GDM1 (cell line): ENCODE results near the gene GALNT12.

Source experiments
- DNase-seq: peaks from one replicate; lab custom pipeline; 2025; lab: John Stamatoyannopoulos, UW

GALNT12 gene

DNA sequence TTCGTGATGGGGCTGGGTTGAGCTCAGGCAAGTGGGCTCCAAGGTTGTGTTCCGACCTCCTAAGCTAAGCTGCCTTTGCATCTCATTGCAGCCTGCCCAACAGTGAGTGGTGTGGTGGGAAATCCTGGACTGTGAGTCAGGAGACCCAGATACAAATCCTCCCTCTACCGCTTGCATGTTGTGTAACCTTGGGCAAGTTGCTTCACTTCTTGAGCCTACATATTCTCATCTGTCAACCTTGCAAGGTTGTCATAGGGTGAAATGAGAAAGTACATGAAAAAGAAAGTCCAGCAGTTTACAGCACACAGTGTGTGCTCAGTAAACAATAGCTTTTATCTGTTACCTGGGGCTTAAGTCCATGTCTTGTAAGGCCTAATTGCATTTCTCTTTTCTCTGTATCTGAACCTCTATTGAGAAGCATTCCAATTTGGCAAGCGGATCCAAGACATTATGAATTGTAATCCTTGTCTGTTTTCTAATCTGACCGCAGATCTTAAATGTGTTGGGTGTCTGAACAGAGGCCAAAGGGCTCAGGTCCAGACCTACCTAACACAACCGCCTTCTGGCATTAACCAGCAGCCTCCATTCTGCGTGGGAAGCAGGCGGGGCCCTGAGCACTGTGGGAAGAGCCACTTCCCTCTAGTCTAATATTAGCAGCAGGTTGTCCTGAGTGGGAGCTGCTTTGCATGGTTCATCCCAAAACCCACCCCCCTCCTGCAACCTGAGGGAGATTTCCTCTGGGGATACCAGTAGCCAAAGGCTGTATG lies 1.8 kb upstream of the GALNT12 start:
- no peak for DNase-seq

DNA sequence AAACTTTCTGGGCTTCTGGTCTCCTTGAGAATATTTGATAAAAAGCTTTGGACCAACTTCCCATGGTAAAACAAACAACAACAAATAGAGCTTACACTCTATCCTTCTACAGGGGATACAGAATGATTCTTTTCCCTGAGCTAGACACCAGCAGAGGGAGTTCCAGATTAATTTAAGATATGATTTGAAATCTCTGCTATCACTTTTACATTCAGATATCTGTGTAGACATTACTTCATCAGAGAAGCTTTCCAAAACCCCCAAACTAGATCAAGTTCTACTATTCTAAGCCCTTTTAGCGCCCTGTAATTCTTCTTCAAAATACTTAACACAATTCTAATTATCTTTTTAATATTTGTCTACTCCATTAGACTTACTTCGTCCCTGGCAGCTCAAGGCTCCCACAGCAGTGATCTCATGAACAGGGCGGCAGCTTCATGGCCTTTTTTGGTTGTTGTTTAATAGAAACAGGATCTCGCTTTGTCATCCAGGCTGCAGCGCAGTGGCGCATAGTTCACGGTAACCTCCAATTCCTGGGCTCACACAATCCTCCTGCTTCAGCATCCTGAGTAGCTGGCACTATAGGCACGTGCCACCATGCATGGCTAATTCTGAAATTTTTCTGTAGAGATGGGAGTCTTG lies 955 bp upstream of the GALNT12 start:
- no peak for DNase-seq

DNA sequence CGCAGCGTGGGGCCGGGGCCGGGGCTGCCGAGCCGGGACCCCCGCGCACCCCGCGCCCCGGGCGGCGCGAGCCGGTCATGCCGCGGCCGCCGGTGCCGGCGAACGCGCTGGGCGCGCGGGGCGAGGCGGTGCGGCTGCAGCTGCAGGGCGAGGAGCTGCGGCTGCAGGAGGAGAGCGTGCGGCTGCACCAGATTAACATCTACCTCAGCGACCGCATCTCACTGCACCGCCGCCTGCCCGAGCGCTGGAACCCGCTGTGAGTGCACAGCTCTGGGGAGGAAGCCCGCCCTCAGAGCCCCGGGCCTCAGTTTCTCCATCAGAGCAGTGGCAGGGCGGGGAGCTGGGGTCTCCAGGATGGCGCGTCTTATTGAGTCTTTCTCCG lies 335 bp downstream of the GALNT12 start:
- DNase-seq: no peak

DNA sequence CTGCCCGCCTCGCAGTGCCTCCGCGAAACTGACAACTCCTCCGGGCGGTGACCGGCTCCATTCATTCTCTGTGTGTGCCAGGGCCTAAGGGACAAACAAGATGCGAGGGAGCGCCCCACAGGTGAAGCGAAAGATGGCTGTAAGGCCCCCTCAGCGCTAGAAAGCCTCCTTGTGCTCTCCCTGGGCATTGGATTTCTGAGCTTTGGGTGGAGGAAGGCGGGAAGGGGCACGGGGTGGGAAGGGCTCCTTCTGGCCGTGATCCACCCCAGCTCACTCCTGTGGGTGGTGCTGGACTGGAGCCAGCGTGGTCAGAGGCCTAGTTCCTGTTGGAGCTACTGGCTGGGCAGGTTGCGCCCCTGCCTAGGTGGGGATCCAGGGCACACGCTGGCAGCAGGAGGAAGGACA lies 943 bp downstream of the GALNT12 start:
- no peak for DNase-seq

DNA sequence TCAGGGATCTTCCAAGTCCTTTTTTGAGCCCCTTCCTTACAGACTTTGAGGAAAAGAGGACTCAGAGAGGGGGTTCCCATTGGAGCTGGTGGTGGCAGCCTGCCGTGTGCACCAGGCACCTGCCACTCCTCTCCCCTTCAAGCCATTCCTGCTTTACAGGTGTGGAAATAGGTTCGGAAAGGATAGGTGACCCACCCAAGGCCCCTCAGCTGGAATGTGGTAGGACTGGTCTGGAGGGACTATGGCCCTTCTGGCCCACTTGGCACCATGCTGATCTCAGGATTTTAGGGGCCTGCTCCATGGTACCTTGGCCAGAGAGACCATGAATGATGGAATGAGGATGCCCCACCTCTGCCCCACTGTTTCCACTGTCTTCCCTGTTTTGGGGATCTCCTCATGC lies 1.4 kb downstream of the GALNT12 start:
- no peak for DNase-seq

DNA sequence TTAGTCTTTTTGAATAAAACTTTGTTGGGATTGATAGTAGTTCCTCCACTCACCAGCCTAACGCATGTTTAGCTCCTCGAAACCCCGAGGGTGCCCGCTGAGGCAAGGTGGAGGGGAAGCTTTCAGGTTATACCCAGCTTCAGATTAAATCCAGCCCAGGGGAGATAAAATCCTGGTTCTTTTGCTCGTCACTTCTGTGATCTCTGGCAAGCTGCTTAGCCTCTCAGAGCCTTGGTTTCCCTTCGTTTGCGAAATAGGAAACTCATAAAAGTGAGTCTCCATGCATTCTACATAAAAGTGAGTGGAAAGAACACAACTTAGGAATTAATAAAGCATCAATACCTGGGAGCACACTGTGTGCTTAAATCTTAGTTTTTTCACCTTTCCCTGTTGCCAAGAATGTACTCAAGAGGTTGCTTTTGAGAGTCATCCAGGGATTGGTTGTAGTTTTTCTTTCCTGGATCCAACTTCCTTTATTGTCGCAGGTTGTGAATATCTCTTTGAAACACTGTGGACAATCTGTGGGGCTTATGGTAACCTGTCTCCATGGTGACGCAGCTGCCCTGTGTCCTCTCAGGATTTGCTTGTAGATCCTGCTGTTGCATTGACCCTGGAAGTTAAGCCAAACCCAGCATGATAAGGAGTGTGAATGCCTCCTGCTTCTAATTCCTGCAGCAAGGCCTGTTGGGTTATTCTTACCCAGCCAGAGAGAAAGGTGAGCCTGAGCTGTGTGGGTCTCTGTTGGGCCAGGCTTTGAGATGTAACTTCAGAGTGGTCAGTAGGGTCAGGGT lies 2.0 kb downstream of the GALNT12 start:
- DNase-seq: no peak

DNA sequence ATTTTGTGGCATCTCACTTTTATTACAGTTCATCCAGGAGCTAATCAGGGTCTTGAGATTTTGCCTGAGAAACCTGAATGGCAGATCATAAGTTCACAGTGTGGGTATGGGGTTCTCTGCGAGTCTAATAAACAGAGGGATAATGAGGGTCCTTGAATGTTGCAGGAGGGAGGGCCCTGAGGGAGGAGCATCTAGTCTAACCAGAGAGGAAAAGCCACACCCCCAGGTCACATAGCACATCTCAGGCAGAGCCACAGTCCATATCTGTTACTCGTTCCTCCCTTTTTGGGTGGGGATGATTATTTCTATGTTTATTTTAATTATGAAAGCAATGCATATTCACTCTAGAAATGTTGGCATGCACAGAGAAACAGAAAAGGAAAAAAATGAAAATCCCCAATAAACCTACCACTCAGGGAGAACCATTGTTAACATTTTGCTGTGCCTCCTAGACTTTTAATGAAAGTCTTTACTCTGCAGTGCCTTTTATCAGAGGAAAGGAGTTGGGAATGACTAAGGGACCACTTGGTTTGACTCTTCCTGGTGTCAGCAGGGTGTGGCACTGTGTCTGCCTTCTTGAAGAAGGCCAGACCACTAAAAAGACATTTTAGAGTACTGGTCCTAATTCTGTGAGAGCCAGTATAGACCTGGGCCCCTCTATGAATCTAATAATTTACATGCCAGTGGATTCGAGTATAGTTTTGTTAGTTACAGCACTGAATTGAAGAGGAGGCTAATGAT lies 2.8 kb downstream of the GALNT12 start:
- DNase-seq: no peak

DNA sequence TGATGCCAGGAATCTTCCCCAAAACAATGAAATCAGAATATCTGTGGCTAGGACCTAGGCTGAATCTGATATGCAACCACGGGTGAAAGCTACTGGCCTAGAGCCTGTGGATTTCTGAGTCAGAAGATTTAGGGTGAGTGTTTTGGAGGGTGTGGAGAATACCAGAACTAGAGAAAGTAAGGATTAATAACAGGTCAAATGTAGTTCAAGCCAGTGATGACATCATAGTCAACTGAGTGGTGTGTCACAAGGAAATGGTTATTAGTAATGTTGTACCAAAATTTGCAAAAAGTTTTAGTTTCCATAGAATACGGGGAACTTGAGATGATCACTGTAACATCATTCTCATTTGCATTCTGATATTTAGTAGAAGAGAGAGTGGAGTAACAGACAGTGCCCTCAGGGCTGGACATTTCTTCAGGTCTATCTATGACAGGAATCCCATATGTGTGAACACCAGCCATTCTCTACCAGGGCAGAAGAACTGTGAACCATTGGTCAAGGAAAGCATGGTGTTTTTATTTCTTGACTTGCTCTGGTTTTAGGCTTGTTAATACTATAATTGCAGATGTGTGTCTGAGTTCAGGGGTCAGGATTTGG lies 3.7 kb downstream of the GALNT12 start:
- no peak for DNase-seq

DNA sequence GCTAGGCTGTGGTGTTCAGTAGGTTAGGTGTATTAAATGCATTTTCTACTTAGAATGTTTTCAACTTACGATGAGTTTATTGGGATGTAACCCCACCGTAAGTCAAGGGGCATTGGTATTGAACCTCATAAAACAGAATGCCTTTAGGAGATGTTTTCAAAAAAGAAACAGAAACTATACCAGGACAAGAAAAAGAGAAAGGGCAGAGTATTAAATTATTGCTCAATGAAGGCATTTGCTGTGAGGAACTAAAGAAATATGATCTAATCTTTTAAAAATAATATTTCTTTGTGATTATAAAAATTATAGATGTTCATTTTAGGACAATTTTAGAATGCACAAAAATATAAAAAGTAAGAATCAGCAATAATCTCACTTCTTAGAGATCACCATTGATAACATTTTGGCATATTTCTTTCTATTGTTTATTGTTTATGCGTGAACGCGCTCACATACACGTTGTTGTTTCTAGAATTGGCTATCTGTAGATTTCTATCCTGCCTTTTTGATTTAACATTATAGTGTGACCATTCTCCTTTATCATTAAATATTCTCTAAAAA lies 8.0 kb downstream of the GALNT12 start:
- no peak for DNase-seq

DNA sequence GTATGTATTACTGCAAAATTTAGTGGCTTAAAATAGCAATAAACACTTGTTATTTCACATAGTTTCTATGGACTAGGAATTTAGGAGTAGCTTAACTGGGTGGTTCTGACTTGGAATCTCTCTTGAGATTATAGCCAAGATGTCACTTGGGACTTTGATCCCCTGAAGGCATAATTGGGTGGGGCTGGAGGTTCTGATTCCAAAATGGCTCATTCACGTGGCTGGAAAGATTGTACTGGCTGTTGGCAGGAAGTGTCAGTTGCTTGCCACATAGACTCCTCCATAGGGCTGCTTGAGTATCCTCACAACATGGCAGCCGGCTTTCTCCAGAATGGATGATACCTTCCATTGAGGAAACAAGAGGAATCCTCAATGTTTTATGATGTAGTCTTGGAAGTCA lies 11.3 kb downstream of the GALNT12 start:
- no peak for DNase-seq

DNA sequence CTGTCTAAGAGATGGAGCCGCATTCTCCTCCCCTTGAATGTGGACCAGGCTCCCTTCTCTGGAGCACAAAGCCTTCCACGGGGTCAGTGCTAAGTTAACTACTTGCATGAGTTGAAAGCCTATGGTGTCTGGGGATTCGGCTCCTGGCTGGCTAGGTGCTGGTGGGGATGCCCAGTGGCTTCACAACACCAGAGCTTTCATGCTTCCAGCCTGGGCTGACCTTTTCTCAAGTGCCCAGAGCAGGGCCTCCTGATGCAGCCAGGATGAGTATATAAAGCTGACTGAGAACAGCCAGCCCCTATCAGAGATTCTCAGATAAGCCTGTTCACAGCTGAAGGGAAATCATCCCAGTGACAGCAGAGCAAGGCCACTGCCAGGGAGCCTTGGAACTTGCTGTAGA lies 11.8 kb downstream of the GALNT12 start:
- DNase-seq: no peak

DNA sequence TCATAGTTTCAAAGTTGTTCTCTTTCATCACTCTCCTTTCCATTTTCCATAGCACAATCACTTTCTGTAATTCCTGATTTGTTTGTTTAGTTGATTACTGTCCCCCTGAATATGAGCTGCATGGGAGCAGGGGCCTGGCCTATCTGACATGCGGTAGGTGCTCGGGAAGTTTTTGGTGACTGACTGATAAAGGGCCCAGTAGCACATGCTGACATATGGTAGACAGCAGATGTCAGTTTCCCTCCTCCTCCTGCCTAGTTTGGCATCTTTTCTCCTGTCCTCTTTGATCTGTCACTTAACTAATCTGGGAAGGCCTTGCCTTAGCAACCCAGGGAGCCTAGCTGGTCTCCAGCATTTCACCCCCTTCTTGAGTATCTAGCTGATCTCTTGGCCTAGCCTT lies 14.4 kb downstream of the GALNT12 start:
- DNase-seq: no peak

DNA sequence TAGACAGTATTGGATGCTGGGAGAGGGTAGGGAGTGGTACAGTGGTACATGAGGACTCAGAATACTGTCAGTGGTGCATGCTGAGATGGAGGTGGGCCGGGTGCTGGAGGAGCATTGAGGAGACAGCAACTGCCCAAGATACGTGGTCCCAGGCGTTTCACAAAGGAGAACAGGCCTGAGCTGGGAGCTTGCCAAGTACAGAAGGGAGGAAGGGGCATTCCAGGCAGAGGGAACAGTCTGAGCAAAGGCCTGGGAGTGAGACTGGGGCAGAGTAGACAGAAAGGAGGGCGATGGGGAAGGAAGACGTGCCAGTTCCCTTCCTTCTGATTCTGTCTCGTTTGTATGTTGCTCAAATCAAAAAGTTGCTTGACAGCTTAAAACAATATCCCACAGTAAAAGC lies 15.2 kb downstream of the GALNT12 start:
- DNase-seq: no peak

DNA sequence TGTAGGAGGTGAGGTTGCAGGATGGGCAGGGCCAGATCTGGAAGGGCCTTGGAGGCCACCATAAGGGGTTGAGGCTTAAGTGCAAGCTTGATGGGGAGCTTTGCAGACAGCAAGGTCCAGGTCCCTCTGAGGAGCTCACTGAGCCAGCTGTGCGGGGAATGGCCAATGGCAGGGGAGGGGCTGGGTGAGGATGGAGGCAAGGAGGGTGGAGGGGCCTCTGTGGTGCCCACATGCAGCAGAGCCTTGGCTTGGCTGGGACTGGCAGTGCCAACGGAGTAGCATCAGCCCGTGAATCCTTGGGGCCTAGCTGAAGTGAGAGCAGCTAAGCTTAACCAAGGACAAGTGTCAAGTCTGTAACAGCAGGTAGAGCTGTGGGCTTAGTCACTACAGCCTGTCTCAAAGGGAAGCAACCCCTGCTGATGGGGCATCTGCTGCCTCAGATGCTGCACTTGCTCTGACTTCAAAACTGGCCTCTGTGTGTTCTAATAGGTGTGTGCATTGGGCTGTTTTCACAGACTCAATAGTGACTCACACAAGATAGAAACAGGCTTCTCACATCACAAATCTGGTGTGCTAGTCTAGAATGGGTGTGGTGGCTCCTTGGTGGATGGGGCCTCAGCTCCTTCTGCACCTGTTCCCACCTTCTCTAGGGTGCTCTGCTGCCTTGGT lies 16.3 kb downstream of the GALNT12 start:
- DNase-seq: no peak

DNA sequence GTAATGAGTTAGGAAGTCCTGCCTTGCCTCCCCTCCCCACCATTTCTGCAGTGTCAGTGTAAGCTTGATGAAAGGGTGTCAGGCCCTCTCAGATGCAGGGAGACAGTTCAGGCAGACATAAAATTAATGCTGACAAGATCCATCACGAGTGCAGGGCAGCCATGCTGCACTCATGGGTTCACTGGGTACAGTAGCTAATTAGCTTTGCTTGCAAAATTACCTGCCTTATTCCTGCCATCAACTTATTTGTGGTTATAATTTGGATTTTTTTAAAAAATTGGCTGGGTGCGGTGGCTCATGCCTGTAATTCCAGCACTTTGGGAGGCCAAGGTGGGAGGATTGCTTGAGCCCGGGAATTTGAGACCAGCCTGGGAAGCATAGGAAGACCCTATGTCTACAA lies 17.9 kb downstream of the GALNT12 start:
- DNase-seq: no peak

DNA sequence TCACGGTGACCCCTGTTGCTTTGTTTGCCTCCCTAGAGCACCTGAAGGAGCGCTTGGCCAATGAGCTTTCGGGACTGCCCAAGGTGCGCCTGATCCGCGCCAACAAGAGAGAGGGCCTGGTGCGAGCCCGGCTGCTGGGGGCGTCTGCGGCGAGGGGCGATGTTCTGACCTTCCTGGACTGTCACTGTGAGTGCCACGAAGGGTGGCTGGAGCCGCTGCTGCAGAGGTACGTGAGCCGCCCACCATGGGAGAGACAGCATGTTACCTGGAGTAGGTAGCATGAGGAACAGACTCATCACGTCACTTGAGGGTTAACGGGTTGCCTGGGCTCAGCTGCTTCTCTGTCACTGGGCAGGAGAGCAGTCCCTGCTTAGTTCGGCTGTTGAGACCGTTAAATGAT lies 19.2 kb downstream of the GALNT12 start:
- no peak for DNase-seq

DNA sequence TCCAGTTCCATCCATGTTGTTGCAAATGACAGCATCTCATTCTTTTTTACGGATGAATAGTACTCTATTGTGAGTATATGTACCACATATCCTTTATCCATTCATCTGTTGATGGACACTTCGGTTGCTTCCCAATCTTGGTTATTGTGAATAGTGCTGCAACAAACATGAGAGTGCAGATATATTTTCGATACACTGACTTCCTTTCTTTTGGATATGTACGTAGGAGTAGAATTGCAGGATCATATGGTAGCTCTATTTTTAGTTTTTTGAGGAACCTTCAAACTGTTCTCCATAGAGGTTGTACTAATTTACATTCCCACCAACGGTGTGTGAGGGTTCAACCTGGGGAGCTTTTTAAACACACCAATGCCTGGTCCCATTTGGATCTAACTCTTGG lies 22.3 kb downstream of the GALNT12 start:
- no peak for DNase-seq

DNA sequence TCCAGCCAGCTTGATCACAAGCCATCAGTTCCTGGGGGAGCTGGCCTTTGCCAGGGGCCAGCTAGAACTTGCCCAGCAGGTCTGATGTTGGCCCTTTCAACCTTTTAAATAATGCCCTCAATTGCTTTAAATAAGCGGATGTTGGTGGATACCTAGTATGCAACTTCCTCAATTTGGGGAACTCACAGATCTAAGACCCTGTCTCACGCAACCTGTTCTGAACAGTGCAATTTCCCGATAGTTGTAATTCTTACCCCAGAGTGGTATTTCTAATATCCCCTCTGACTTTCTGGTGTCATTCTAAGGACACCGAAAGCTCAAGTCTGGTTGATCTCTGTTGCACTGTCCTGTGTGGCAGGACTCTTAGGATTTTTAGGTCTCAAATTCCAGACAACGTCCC lies 23.1 kb downstream of the GALNT12 start:
- no peak for DNase-seq

DNA sequence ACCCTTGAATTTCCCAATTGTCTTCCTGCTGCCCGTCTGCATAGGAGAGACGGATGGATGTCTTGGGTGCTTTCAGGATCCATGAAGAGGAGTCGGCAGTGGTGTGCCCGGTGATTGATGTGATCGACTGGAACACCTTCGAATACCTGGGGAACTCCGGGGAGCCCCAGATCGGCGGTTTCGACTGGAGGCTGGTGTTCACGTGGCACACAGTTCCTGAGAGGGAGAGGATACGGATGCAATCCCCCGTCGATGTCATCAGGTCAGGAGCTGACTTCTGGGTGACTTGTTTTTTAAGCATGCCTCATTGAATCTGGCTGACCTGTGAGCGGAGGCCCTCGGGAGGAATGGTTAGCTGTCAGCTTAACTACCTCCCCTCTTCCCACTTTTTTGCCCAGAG lies 24.2 kb downstream of the GALNT12 start:
- DNase-seq: no peak

DNA sequence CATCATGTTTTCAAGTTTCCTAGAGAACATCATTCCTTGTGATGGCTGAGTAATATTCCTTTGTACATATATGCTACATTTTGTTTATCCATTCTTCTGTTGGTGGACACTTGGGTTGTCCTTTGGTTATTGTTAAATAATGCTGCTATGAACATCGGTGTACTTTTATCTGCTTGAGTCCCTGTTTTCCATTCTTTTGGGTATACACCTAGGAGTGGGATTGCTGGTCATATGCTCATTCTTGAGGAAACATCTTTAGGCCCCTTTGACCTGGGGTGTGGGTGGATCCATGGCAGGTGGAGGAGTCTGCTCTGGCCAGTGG lies 25.3 kb downstream of the GALNT12 start:
- no peak for DNase-seq
